Measurements from ENCODE around the gene ZNF526. TPM values are rescaled to one million over a fixed set of nuclear protein-coding genes. Genes with fewer than 3 reads are reported as not detected.
A peak's percentile ranks its signal among the peaks of the same experiment; 100 is the strongest.

Gene ZNF526
- total and polyA plus RNA-seq, 4 donors = 1.7 to 8.8 (median 3.8) TPM

DNA sequence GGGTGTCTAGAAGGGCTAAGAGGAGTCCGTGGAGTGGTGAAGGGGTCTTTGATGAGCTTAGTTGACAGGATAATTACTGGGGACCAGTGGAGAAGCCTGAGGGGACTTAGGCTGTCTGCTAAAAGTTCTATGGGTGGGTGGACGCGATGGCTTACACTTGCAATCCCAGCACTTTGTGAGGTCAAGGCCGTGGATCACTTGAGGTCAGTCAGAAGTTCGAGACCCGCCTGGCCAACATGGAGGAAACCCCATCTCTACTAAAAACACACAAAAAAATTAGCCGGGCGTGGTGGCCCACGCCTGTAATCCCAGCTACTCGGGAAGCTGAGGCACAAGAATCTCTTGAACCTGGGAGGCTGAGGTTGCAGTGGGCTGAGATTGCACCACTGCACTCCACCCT, 25.1 kb downstream of the ZNF526 start:
- WGBS = 69% methylated on average over 10 of the region's 10 CpGs
- peaks cover 1 to 42% (median 19%) of the 10 kb centered on the region in 4 donors for H3K4me1 ChIP-seq (ENCODE audit: control insufficient read depth in 4 of 4, insufficient read depth in 4 of 4, low read length in 3 of 4)
- H3K9me3 ChIP-seq (ENCODE audit: control insufficient read depth in 4 of 4, low read length in 3 of 4) = no peaks in the 10 kb centered on the region
- TF ChIP-seq SP1 (IDR thresholded peaks at IDR 0.05) (no peak), NR2F2 (IDR thresholded peaks at IDR 0.05) (no peak), HNF4A (conservative IDR thresholded peaks at IDR 0.05) (no peak), RXRA (IDR thresholded peaks at IDR 0.05) (no peak), FOXA1 (IDR thresholded peaks at IDR 0.05) (no peak), TAF1 (conservative IDR thresholded peaks at IDR 0.05) (no peak), HNF4G (IDR thresholded peaks at IDR 0.05) (no peak), FOXA2 (IDR thresholded peaks at IDR 0.05) (no peak), YY1 (IDR thresholded peaks at IDR 0.05) (no peak), RAD21 (IDR thresholded peaks at IDR 0.05) (no peak)
- TF ChIP-seq, protein P1, sequence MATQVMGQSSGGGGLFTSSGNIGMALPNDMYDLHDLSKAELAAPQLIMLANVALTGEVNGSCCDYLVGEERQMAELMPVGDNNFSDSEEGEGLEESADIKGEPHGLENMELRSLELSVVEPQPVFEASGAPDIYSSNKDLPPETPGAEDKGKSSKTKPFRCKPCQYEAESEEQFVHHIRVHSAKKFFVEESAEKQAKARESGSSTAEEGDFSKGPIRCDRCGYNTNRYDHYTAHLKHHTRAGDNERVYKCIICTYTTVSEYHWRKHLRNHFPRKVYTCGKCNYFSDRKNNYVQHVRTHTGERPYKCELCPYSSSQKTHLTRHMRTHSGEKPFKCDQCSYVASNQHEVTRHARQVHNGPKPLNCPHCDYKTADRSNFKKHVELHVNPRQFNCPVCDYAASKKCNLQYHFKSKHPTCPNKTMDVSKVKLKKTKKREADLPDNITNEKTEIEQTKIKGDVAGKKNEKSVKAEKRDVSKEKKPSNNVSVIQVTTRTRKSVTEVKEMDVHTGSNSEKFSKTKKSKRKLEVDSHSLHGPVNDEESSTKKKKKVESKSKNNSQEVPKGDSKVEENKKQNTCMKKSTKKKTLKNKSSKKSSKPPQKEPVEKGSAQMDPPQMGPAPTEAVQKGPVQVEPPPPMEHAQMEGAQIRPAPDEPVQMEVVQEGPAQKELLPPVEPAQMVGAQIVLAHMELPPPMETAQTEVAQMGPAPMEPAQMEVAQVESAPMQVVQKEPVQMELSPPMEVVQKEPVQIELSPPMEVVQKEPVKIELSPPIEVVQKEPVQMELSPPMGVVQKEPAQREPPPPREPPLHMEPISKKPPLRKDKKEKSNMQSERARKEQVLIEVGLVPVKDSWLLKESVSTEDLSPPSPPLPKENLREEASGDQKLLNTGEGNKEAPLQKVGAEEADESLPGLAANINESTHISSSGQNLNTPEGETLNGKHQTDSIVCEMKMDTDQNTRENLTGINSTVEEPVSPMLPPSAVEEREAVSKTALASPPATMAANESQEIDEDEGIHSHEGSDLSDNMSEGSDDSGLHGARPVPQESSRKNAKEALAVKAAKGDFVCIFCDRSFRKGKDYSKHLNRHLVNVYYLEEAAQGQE (IDR thresholded peaks at IDR 0.05) = no peak
- TF ChIP-seq, protein P2, sequence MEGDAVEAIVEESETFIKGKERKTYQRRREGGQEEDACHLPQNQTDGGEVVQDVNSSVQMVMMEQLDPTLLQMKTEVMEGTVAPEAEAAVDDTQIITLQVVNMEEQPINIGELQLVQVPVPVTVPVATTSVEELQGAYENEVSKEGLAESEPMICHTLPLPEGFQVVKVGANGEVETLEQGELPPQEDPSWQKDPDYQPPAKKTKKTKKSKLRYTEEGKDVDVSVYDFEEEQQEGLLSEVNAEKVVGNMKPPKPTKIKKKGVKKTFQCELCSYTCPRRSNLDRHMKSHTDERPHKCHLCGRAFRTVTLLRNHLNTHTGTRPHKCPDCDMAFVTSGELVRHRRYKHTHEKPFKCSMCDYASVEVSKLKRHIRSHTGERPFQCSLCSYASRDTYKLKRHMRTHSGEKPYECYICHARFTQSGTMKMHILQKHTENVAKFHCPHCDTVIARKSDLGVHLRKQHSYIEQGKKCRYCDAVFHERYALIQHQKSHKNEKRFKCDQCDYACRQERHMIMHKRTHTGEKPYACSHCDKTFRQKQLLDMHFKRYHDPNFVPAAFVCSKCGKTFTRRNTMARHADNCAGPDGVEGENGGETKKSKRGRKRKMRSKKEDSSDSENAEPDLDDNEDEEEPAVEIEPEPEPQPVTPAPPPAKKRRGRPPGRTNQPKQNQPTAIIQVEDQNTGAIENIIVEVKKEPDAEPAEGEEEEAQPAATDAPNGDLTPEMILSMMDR (IDR thresholded peaks at IDR 0.05; ENCODE audit: low read depth, low read length, missing input control) = no peak
- TF ChIP-seq, protein P3, sequence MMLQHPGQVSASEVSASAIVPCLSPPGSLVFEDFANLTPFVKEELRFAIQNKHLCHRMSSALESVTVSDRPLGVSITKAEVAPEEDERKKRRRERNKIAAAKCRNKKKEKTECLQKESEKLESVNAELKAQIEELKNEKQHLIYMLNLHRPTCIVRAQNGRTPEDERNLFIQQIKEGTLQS (IDR thresholded peaks at IDR 0.05) = no peak
- TF ChIP-seq, protein P4, sequence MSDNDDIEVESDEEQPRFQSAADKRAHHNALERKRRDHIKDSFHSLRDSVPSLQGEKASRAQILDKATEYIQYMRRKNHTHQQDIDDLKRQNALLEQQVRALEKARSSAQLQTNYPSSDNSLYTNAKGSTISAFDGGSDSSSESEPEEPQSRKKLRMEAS (IDR thresholded peaks at IDR 0.05) = no peak
- peak overlapping the region; percentile 95 for H3K27ac ChIP-seq (ENCODE audit: low read depth in 1 of 2, low read length in 2 of 2)
- peak overlapping the region in 1 of 2 donors; percentile 92 for H3K9ac ChIP-seq (ENCODE audit: low read depth in 1 of 2, low read length in 2 of 2)
- H3K27me3 ChIP-seq (ENCODE audit: control insufficient read depth in 4 of 4, insufficient read depth in 4 of 4, low read length in 3 of 4) = no peaks in the 10 kb centered on the region
- peaks cover 0 to 12% (median 5%) of the 10 kb centered on the region in 4 donors for H3K36me3 ChIP-seq (ENCODE audit: control insufficient read depth in 4 of 4, insufficient read depth in 3 of 4, low read depth in 1 of 4, low read length in 3 of 4)
- DNase-seq (ENCODE audit: low spot score) = peak; percentile 29
- H3K4me3 ChIP-seq (ENCODE audit: low read depth in 1 of 3, low read length in 3 of 3) = no peak overlapping the region

DNA sequence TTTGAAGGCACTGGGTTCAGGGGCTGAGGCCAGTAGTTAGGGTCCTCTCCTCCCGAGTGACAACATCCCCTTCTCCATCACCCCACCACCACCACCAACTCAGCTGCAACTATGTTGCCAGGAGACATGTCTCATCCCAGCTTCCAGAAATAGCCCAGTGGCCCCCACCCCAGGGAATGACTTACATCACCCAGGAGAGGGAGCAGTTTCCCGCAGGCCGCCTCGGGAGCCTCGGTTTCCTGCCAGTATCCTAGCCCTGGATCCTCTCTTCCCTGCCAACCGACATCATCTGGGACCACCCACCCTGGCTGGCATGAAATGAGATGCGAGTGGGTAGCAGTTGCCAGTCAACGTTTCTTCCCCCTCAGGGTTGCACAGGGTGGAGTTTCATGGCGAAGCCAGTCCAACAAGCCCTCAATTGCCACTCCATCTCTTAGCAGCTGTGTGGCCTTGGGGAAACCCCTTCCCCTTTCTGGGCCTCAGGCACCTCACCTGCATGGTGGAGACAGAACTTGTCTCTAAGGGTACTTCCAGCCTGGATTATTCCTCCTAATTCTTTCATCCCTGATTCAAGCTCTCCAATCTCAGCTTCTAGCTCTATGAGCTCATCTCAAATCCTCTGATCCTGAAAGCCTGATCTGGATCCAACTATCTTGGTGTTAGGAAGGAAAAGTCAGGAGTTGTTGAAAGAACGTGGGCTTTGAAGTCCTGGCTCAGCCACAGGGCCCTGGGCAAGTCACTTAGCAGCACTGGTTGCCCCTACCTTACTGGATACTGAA, 26.2 kb downstream of the ZNF526 start:
- no peaks in the 10 kb centered on the region for H3K9me3 ChIP-seq (ENCODE audit: control insufficient read depth in 4 of 4, low read length in 3 of 4)
- WGBS = 24% methylated on average over 10 of the region's 10 CpGs
- peak; percentile 41 for DNase-seq (ENCODE audit: low spot score)
- TF ChIP-seq YY1 (IDR thresholded peaks at IDR 0.05) (no peak), JUND (IDR thresholded peaks at IDR 0.05) (no peak), RXRA (IDR thresholded peaks at IDR 0.05) (no peak), NR2F2 (IDR thresholded peaks at IDR 0.05) (no peak), RAD21 (IDR thresholded peaks at IDR 0.05) (peak; percentile 82 to 83), HNF4G (IDR thresholded peaks at IDR 0.05) (no peak), FOXA2 (IDR thresholded peaks at IDR 0.05) (no peak), SP1 (IDR thresholded peaks at IDR 0.05) (no peak), GABPA (IDR thresholded peaks at IDR 0.05 in 1 of 2, conservative IDR thresholded peaks at IDR 0.05 in 1 of 2) (no peak), FOXA1 (IDR thresholded peaks at IDR 0.05) (no peak)
- TF ChIP-seq, protein P2 (IDR thresholded peaks at IDR 0.05; ENCODE audit: low read depth, low read length, missing input control) = peak; percentile 55
- TF ChIP-seq, protein P3 (IDR thresholded peaks at IDR 0.05) = peak; percentile 36
- peaks cover 7 to 45% (median 19%) of the 10 kb centered on the region in 4 donors for H3K4me1 ChIP-seq (ENCODE audit: control insufficient read depth in 4 of 4, insufficient read depth in 4 of 4, low read length in 3 of 4)
- no peak overlapping the region for H3K9ac ChIP-seq (ENCODE audit: low read depth in 1 of 2, low read length in 2 of 2)
- peak overlapping the region; percentile 1 to 20 for H3K27ac ChIP-seq (ENCODE audit: low read depth in 1 of 2, low read length in 2 of 2)
- peaks cover 0 to 12% (median 5%) of the 10 kb centered on the region in 4 donors for H3K36me3 ChIP-seq (ENCODE audit: control insufficient read depth in 4 of 4, insufficient read depth in 3 of 4, low read depth in 1 of 4, low read length in 3 of 4)
- no peak overlapping the region for H3K4me3 ChIP-seq (ENCODE audit: low read depth in 1 of 3, low read length in 3 of 3)
- H3K27me3 ChIP-seq (ENCODE audit: control insufficient read depth in 4 of 4, insufficient read depth in 4 of 4, low read length in 3 of 4) = no peaks in the 10 kb centered on the region
